Lower lobe of right lung (tissue), 2 donors: Measurements from ENCODE around the gene C4orf33. TPM values are rescaled to one million over a fixed set of nuclear protein-coding genes. Genes with fewer than 3 reads are reported as not detected.
A peak's percentile ranks its signal among the peaks of the same experiment; 100 is the strongest.

Experiments used
- ATAC-seq, 2 donors: fragments of 200-7000 bp; cut with Tn5 transposase; one replicate each; pipeline ENCODE4 v1.9.1; 2020 to 2022; ENCODE audit warnings: mild to moderate bottlenecking in 2 of 2, moderate library complexity in 2 of 2
- DNase-seq: peaks from one replicate; pipeline ENCODE4 v3.0.0-alpha.2; 2020
- H3K27ac ChIP-seq: fragments of 200-600 bp; one replicate; pipeline ENCODE4 v1.8.0; 2022
- H3K27me3 ChIP-seq: fragments of 200-600 bp; one replicate; pipeline ENCODE4 v1.8.0; 2022; ENCODE audit warnings: low read depth
- H3K36me3 ChIP-seq: fragments of 200-600 bp; one replicate; pipeline ENCODE4 v1.8.0; 2022; ENCODE audit warnings: mild to moderate bottlenecking
- H3K4me1 ChIP-seq: fragments of 200-600 bp; one replicate; pipeline ENCODE4 v1.8.0; 2022
- H3K4me3 ChIP-seq: fragments of 200-600 bp; one replicate; pipeline ENCODE4 v1.8.0; 2022; ENCODE audit warnings: mild to moderate bottlenecking
- H3K9me3 ChIP-seq: fragments of 200-600 bp; one replicate; pipeline ENCODE4 v1.8.0; 2022
- CTCF ChIP-seq: fragments of 200-600 bp; IDR thresholded peaks from one replicate; pipeline ENCODE4 v1.8.0; 2022; ENCODE audit warnings: antibody characterized with exemption, mild to moderate bottlenecking
- intact Hi-C: fragments of 100-400 bp; cut with DNase I; formaldehyde crosslinking; loops from one replicate; pipeline ENCODE4 v1.11.0; 2022
- total RNA-seq: library from RNA; stranded (reverse); fragmentation: NEBNext Ultra II Directional; extraction: Animal tissue kit (Norgen Biotek cat#: 25700); gene quantifications from one replicate; pipeline ENCODE4 v1.2.1, GENCODE V29; 2021
- donor health status: DM: no; HTN: yes; CAD: no; lungs with severe emphysema.

C4orf33 gene
- total RNA-seq, 1 donor from 2014 or later, result 10.3 TPM

GRCh38 chr4:129129143-129129542 is 33.2 kb downstream of the C4orf33 start:
- H3K4me1 ChIP-seq, result no peaks in the 10 kb centered on the region
- H3K9me3 ChIP-seq, result no peaks in the 10 kb centered on the region
- no peak overlapping the region for H3K27ac ChIP-seq
- no peaks in the 10 kb centered on the region for H3K27me3 ChIP-seq
- intact Hi-C loops, result no loop called here
- no peak for TF ChIP-seq CTCF
- H3K4me3 ChIP-seq, result no peak overlapping the region
- ATAC-seq (no peak), DNase-seq (no peak)
- H3K36me3 ChIP-seq, result no peaks in the 10 kb centered on the region

GRCh38 chr4:129131343-129131742 is 35.4 kb downstream of the C4orf33 start:
- DNase-seq, result no peak
- Histone ChIP-seq H3K36me3 (no peaks in the 10 kb centered on the region), H3K4me1 (no peaks in the 10 kb centered on the region), H3K27me3 (no peaks in the 10 kb centered on the region), H3K4me3 (no peak overlapping the region), H3K9me3 (no peaks in the 10 kb centered on the region), H3K27ac (no peak overlapping the region)
- ATAC-seq, result no peak
- intact Hi-C loops, result no loop called here
- no peak for TF ChIP-seq CTCF

GRCh38 chr4:129136433-129136832 is 40.5 kb downstream of the C4orf33 start:
- no peak for DNase-seq
- Histone ChIP-seq H3K4me1 (no peaks in the 10 kb centered on the region), H3K9me3 (no peaks in the 10 kb centered on the region), H3K4me3 (no peak overlapping the region), H3K27ac (no peak overlapping the region), H3K36me3 (no peaks in the 10 kb centered on the region), H3K27me3 (no peaks in the 10 kb centered on the region)
- intact Hi-C loops, result no loop called here
- no peak for TF ChIP-seq CTCF
- peak in 1 of 2 donors; percentile 27 for ATAC-seq

- DNase-seq (no peak), ATAC-seq (no peak)
- no peak overlapping the region for H3K4me3 ChIP-seq
- intact Hi-C loops, result no loop called here
- no peaks in the 10 kb centered on the region for H3K36me3 ChIP-seq
- H3K4me1 ChIP-seq, result no peaks in the 10 kb centered on the region
- no peaks in the 10 kb centered on the region for H3K27me3 ChIP-seq
- no peak overlapping the region for H3K27ac ChIP-seq
- no peak for TF ChIP-seq CTCF
- no peaks in the 10 kb centered on the region for H3K9me3 ChIP-seq
Observed at GRCh38 chr4:129138810-129139496, 43.0 kb downstream of the C4orf33 start.

- no peaks in the 10 kb centered on the region for H3K4me1 ChIP-seq
Observed at GRCh38 chr4:129140521-129140920, 44.6 kb downstream of the C4orf33 start.

More at GRCh38 chr4:129140521-129140920, 44.6 kb downstream of the C4orf33 start:
- H3K4me3 ChIP-seq, result no peak overlapping the region
- TF ChIP-seq CTCF, result no peak
- no peaks in the 10 kb centered on the region for H3K27me3 ChIP-seq
- intact Hi-C loops, result no loop called here
- H3K36me3 ChIP-seq, result no peaks in the 10 kb centered on the region
- DNase-seq (no peak), ATAC-seq (no peak)
- no peak overlapping the region for H3K27ac ChIP-seq
- H3K9me3 ChIP-seq, result no peaks in the 10 kb centered on the region
